NCI-H1930 (cell line): ENCODE measurements around the gene VRK1.

ENCODE experiments used
- DNase-seq, 2 experiments: peaks; one replicate each; lab custom pipeline; 2025; lab: John Stamatoyannopoulos, UW

VRK1 gene

DNA sequence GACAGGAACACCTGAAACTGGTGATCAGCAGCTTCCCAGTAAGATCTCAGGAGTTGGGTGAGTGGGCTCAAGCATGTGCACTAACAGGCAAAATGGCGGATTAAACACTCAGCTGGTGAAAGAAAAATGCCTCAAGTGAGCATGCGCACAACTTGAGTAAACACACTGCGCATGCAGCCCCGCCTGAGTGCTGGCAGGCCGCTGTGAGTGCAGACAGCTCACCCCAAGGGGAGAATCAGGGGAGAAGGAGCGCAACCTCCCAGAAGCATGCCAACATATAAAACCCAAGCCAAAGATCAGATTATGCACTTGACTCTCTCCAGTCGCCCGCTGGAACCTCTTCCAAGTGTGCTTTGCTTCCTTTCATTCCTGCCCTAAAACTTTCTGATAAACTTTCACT, 125.8 kb downstream of the VRK1 start:
- no peak for DNase-seq

DNA sequence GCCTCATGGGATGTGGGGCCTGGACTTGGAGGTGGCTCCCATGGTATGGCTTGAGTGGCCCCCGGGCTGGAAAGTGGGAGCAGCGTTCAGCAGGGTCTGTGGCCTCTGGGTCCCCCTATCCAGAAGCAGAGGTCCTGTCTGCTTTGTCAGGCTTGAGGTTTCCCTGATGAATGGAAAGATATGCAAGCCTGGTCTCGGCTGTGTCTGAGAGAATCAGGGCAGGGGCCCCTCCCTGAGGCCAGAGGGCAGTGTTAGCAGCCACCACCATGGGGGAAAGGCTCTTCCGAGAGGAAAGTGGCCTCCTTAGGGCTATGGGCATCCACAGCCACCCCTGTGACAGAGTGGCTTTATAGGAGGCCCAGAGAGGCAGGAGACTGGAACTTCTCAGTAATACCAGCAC, 128.2 kb downstream of the VRK1 start:
- DNase-seq: no peak

GRCh38 chr14:96926001-96926400, 128.8 kb downstream of the VRK1 start:
- no peak for DNase-seq

DNA sequence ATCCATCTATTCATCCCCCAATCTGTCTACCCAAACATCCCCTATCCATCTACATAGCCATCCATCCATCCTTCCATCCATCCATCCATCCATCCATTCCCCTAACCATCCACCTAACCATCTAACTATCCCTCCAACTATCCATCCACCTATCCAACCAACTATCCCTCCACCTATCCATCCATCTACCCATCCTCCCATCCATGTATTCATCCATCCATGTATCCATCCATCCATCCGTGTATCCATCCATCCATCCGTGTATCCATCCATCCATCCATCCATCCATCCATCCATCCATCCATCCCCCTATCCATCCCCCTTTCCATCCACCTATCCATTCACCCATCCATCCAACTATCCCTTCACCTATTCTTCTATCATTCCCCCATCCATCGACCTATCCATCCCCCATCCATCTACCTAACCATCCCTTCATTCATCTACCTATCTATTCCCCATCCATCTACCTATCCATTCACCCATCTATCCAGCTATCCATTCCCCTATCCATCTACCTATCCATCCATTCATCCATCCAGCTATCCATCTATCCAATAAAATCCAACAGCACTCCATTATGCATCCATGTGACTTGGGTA, 131.7 kb downstream of the VRK1 start:
- DNase-seq: no peak

DNA sequence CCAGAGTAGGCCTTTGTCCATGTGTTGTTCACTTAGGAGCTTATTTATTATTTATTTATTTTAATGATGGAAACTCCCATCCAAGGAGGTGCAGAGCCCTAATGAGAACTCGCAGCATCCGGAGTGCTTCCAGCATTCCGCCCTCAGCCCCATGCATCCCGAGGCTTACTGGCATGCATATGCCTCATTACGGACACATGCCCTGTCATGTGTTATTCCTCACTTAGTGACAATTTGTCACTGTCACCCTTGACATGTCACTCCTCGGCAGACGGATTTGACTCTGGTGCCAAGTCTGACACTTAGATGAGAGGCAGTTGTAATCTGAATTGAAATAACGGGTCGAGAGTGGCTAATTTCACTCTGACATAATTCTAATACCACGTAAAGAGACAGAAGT, 132.8 kb downstream of the VRK1 start:
- no peak for DNase-seq

DNA sequence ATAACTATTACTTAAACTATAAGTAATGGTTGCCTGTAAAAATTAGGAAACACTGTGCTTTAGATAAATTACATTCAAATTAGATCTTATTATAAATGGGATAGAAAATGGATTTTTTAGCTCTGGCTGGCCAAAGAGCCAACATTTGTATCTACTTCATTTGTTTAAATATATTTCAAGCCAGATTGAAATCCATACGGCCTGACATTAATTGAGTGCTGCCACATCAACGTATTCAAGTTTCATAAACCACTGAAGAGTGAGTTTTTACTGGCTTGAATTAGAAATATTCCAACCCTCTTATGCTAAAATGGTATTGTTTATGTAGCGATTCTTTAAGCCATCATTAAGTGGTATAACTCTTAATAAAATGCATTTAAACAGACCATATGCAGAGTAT, 133.3 kb downstream of the VRK1 start:
- no peak for DNase-seq
